Colon (tissue), 2 donors: ENCODE measurements around the gene JUP.

Experiments
- FAIRE-seq: peaks from 2 replicates; lab custom pipeline; 2012; peaks lifted over from hg19 to GRCh38; lab: Jason Lieb, UNC
- donor health status: control.
- donor health status: control.

JUP gene

DNA sequence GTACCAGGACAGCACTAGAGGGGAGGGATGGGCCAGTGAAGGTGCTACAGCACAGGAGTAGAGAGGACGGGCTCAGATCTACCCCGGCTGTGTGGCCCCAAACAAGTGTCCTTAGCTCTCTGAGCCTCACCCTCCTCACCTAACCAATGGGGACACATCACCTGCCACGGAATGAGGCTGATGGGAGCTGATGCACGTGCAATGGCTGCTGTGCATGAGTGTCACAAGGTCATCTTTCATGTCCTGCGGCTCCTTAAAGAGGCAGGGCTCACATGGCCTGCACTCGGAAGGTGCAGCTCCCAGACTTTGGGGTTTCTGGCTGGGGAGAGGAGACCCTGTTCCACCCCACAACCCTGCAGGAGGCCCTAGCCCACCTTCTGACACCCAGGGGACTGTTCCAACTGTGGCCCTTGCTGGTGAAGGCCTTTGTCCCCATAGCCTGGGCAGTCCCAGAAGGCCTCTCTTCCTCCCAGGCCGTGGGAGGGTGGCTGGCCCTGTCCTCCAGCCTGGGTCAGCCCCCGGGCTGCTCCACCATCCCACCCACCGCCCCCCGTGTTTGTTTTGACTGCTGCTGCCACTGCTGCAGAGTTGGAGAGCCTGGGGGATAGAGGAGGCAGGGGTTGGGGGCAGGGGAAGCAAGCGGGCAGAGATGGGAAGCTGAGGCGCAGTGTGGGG, 62.6 kb downstream of the JUP start:
- FAIRE-seq, result no peak

DNA sequence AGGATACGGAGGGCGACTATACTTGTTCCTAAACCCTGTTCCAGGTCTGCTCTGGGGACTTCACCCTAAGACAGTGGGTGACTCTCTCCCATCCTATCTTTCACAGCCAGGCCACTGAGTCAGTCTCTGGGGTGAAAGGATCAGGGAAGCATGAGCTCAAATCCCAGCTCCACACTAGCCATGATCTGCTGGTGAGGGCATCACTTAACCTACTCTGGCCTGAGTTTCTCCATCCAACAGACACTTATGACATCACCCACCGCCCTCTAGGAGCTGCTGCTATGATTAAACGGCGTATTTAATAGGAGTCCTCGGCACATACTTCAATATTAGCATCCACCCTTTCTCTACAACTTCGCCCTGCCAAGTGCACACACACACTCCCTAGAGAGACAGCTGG, 64.3 kb downstream of the JUP start:
- no peak for FAIRE-seq

DNA sequence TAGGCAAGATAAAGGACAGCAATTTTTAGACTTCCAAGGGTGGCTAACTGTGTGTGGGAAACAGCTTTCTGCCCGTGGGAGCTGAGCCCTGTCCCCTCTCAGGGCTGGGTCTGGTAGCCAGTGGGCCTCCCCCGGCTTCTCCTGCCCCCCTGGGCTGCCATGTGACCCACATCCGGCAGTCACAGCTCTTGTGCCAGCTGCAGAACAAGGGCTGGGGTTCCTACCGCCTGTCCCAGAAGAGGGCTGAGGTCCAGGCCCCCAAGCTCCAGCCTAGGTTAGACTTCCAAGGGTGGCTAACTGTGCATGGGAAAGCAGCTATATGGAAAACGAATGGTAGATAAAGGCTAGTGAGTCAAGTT, 68.2 kb downstream of the JUP start:
- FAIRE-seq, result no peak

DNA sequence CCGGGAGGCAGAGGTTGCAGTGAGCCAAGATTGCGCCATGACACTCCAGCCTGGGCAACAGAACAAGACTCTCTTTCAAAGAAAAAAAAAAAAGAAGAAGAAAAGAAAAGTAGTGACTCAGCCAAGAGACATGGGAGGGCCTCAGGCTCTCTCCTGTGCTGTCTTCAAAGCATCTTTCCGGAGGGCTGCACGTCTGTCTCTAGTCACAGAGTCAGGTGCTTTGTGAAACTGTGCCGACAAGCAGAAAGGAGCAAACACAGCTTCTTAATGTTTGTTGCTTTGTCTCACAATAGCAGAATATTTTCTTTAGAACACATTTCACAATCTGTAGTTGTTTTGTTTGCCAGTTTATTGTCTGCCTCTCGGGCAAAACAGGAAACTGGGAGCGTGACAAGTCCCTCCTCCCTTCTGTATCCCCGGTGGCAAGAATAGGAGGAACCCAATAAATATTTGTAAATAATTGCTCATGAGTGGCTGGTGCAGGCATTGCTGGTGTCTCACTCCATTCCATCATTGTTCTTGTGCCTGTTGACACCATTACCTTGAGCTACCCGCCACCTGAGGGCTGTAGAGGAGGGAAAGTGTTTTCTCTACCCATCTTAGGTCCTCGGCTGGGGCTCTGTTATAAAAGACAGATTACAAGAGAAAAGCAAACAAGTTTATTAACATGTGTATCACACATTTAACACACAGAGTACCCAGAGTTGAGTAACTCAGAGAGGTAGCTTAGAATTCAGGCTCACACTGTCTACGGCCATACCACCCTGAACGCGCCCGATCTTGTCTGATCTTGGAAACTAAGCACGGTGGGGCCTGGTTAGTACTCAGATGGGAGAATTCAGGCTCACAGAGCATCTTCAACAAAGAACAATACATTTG, 68.9 kb downstream of the JUP start:
- FAIRE-seq, result no peak

DNA sequence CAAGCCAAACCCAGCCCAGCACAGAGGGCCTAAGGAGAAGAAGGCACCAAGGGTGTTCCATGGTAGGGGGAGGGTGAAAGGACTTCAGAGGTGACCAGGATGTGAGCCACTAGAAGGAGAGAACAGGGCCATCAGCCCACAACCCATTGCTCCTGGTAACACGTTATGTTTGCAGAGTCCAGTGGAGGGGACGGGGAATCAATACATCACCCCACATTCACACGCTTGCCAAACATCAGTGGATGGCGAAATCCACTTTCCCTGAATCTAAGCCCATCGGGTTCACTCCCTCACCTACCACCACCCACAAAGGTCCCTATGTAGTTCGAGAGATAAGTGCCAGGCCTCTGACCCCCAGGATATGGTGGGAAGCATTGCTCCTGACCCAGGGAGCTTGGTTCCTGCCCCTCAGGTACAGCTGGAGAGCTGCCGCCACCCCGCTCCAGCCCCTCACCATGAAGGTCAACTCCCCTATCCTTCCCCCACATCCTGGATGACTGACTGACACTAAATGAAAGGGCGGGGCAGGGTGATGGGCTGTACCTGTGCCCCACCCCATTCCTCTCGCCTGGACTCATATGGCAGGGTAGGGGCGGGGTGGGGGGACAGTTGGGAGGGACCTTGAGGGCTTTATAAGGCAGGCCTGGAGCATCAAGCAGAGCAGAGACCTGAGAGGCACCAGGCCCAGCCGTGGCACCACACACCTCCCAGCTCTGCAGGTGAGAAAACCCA, 74.7 kb downstream of the JUP start, which contains the start of gene GAST:
TSS of gene GAST (plus strand) at position 663 of the 732 bp plus-strand sequence. CDS start 3,106 bp downstream, outside the sequence.
- no peak for FAIRE-seq

DNA sequence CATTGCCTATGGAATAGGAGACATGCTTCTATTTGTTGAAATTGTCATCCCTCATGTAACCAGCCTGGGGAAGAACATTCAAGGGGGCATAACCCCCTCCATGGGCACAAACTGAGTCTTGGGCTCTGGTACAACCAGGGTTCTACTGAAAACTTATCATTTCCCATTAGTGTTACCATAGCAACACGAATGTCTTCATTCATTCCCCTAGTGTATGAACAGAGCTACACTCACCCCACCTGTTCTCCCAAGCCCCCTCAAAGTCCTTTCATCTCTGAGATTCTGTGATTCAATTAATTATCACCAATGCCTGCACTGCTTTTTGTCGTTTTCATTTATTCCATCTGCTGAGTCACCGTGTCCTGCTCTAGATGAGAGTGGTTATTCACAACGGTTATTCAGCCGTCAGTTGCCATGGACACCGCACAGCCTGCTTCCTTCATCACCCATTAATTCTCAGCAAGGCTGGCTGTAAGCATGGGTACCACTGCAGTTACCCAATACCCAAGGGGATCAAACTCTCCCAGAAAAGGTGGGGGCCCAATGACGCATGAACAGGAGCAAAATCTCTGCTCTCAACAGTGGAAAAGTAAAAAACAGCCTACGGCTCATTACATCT, 75.9 kb downstream of the JUP start:
- no peak for FAIRE-seq

GRCh38 chr17:41707803-41708669, 78.5 kb downstream of the JUP start:
- no peak for FAIRE-seq

GRCh38 chr17:41705271-41705991, 81.1 kb downstream of the JUP start:
- FAIRE-seq, result no peak
